ENCODE measurements around the gene IRF9. TPM values are rescaled to one million over a fixed set of nuclear protein-coding genes. Genes with fewer than 3 reads are reported as not detected.

IRF9 gene
- total RNA-seq, 2 donors from 2014 or later = 12.5 to 21.5 TPM

GRCh38 chr14:24172871-24173281 lies 11.8 kb downstream of the IRF9 start:
- Histone ChIP-seq H3K27ac (no peak overlapping the region), H3K4me1 (no peaks in the 10 kb centered on the region), H3K4me3 (no peak overlapping the region), H3K27me3 (no peaks in the 10 kb centered on the region), H3K36me3 (replicated peaks in 1 of 2; ENCODE audit: insufficient read depth in 1 of 2, low read depth in 2 of 2) (no peaks in the 10 kb centered on the region), H3K9me3 (no peaks in the 10 kb centered on the region)
- intact Hi-C loops (cut with DNase I) = no loop called here
- no peak for TF ChIP-seq CTCF (IDR thresholded peaks at IDR 0.05)
- TF ChIP-seq POLR2A (IDR thresholded peaks at IDR 0.05) = no peak
- ATAC-seq (no peak), DNase-seq (no peak)
- 76 to 87% methylated on average over 17 to 20 of the region's 20 CpGs for WGBS, 2 donors

- H3K36me3 ChIP-seq (replicated peaks in 1 of 2; ENCODE audit: insufficient read depth in 1 of 2, low read depth in 2 of 2) = peaks cover 5 to 12% of the 10 kb centered on the region in 2 donors
These were observed 15.5 kb downstream of the IRF9 start for GRCh38 chr14:24176599-24176998.

GRCh38 chr14:24177041-24177825 lies 16.2 kb downstream of the IRF9 start:
- Histone ChIP-seq H3K27ac (no peak overlapping the region), H3K36me3 (replicated peaks in 1 of 2; ENCODE audit: insufficient read depth in 1 of 2, low read depth in 2 of 2) (peaks cover 5 to 12% of the 10 kb centered on the region in 2 donors), H3K27me3 (no peaks in the 10 kb centered on the region), H3K4me3 (no peak overlapping the region), H3K9me3 (no peaks in the 10 kb centered on the region), H3K4me1 (no peaks in the 10 kb centered on the region)
- WGBS, 2 donors = 86 to 88% methylated on average over 11 to 12 of the region's 12 CpGs
- TF ChIP-seq POLR2A (IDR thresholded peaks at IDR 0.05) (no peak), CTCF (IDR thresholded peaks at IDR 0.05) (no peak)
- DNase-seq = no peak
- no peak for ATAC-seq
- intact Hi-C loops (cut with DNase I) = no loop called here

More at GRCh38 chr14:24176599-24176998, 15.5 kb downstream of the IRF9 start:
- no peaks in the 10 kb centered on the region for H3K27me3 ChIP-seq
- no peak for TF ChIP-seq POLR2A (IDR thresholded peaks at IDR 0.05)
- no peak for TF ChIP-seq CTCF (IDR thresholded peaks at IDR 0.05)
- H3K4me3 ChIP-seq = no peak overlapping the region
- DNase-seq (no peak), ATAC-seq (no peak)
- H3K9me3 ChIP-seq = no peaks in the 10 kb centered on the region
- H3K4me1 ChIP-seq = no peaks in the 10 kb centered on the region
- intact Hi-C loops (cut with DNase I) = no loop called here
- 94 to 96% methylated on average over 3 to 5 of the region's 5 CpGs for WGBS, 2 donors
- H3K27ac ChIP-seq = no peak overlapping the region

GRCh38 chr14:24177891-24178290 lies 16.8 kb downstream of the IRF9 start:
- H3K27me3 ChIP-seq = no peaks in the 10 kb centered on the region
- no peaks in the 10 kb centered on the region for H3K9me3 ChIP-seq
- ATAC-seq (no peak), DNase-seq (no peak)
- peaks cover 7 to 19% of the 10 kb centered on the region in 2 donors for H3K36me3 ChIP-seq (replicated peaks in 1 of 2; ENCODE audit: insufficient read depth in 1 of 2, low read depth in 2 of 2)
- no peak overlapping the region for H3K27ac ChIP-seq
- no peaks in the 10 kb centered on the region for H3K4me1 ChIP-seq
- TF ChIP-seq POLR2A (IDR thresholded peaks at IDR 0.05) (no peak), CTCF (IDR thresholded peaks at IDR 0.05) (no peak)
- WGBS, 2 donors = 92 to 94% methylated on average over 11 to 13 of the region's 14 CpGs
- intact Hi-C loops (cut with DNase I) = no loop called here
- H3K4me3 ChIP-seq = no peak overlapping the region
